ENCODE measurements around the gene BICD2.

BICD2 gene

GRCh38 chr9:92714787-92715487 is 49.7 kb downstream of the BICD2 start:
- Histone ChIP-seq H4K20me1 (ENCODE audit: low read depth, low read length) (no peaks in the 10 kb centered on the region), H3F3A (ENCODE audit: insufficient read depth) (peaks cover 15% of the 10 kb centered on the region), H3K9ac (ENCODE audit: low read length) (no peak overlapping the region)

GRCh38 chr9:92714016-92714415 is 50.6 kb downstream of the BICD2 start:
- H3K27me3 ChIP-seq (ENCODE audit: low read length) = no peaks in the 10 kb centered on the region
- TF ChIP-seq EZH2phosphoT487 (conservative IDR thresholded peaks at IDR 0.05; ENCODE audit: low read length) = no peak
- no peak for TF ChIP-seq CTCF (IDR thresholded peaks at IDR 0.05; ENCODE audit: insufficient read depth, low read length, poor library complexity, severe bottlenecking)
- no peak overlapping the region for H3K9ac ChIP-seq (ENCODE audit: low read length)
- no peak overlapping the region for H2AFZ ChIP-seq (ENCODE audit: low read depth, low read length, severe bottlenecking)
- H3F3A ChIP-seq (ENCODE audit: insufficient read depth) = peaks cover 15% of the 10 kb centered on the region
- H3K79me2 ChIP-seq (ENCODE audit: insufficient read depth, low read length) = peaks cover 3% of the 10 kb centered on the region
- no peaks in the 10 kb centered on the region for H3K9me3 ChIP-seq (ENCODE audit: insufficient read depth, low read length)
- no peak overlapping the region for H3K4me2 ChIP-seq (ENCODE audit: low read depth, low read length, poor library complexity, severe bottlenecking)
- H3K27ac ChIP-seq (ENCODE audit: low read depth, low read length) = no peak overlapping the region
- H3K4me3 ChIP-seq (ENCODE audit: insufficient read depth, low read length, poor library complexity, severe bottlenecking) = no peak overlapping the region
- H3K36me3 ChIP-seq (ENCODE audit: low read length) = peaks cover 15% of the 10 kb centered on the region; the same call in 1 of the 2 replicates
- no peaks in the 10 kb centered on the region for H4K20me1 ChIP-seq (ENCODE audit: low read depth, low read length)
- no peaks in the 10 kb centered on the region for H3K9me2 ChIP-seq (replicated peaks; ENCODE audit: insufficient read depth, low read length)

More at GRCh38 chr9:92714787-92715487, 49.7 kb downstream of the BICD2 start:
- no peaks in the 10 kb centered on the region for H3K9me2 ChIP-seq (replicated peaks; ENCODE audit: insufficient read depth, low read length)
- H3K79me2 ChIP-seq (ENCODE audit: insufficient read depth, low read length) = peaks cover 3% of the 10 kb centered on the region
- peaks cover 15% of the 10 kb centered on the region; the same call in 1 of the 2 replicates for H3K36me3 ChIP-seq (ENCODE audit: low read length)
- no peak overlapping the region for H2AFZ ChIP-seq (ENCODE audit: low read depth, low read length, severe bottlenecking)
- no peaks in the 10 kb centered on the region for H3K27me3 ChIP-seq (ENCODE audit: low read length)
- H3K27ac ChIP-seq (ENCODE audit: low read depth, low read length) = no peak overlapping the region
- no peak overlapping the region for H3K4me2 ChIP-seq (ENCODE audit: low read depth, low read length, poor library complexity, severe bottlenecking)
- no peaks in the 10 kb centered on the region for H3K9me3 ChIP-seq (ENCODE audit: insufficient read depth, low read length)
- no peak for TF ChIP-seq CTCF (IDR thresholded peaks at IDR 0.05; ENCODE audit: insufficient read depth, low read length, poor library complexity, severe bottlenecking)
- TF ChIP-seq EZH2phosphoT487 (conservative IDR thresholded peaks at IDR 0.05; ENCODE audit: low read length) = no peak
- no peak overlapping the region for H3K4me3 ChIP-seq (ENCODE audit: insufficient read depth, low read length, poor library complexity, severe bottlenecking)

GRCh38 chr9:92713528-92713927 is 51.1 kb downstream of the BICD2 start:
- Histone ChIP-seq H3F3A (ENCODE audit: insufficient read depth) (peaks cover 19% of the 10 kb centered on the region), H3K79me2 (ENCODE audit: insufficient read depth, low read length) (peaks cover 3% of the 10 kb centered on the region), H4K20me1 (ENCODE audit: low read depth, low read length) (no peaks in the 10 kb centered on the region), H3K4me3 (ENCODE audit: insufficient read depth, low read length, poor library complexity, severe bottlenecking) (no peak overlapping the region), H3K27me3 (ENCODE audit: low read length) (no peaks in the 10 kb centered on the region), H3K4me2 (ENCODE audit: low read depth, low read length, poor library complexity, severe bottlenecking) (no peak overlapping the region), H3K27ac (ENCODE audit: low read depth, low read length) (no peak overlapping the region), H3K9me2 (replicated peaks; ENCODE audit: insufficient read depth, low read length) (no peaks in the 10 kb centered on the region), H3K9me3 (ENCODE audit: insufficient read depth, low read length) (no peaks in the 10 kb centered on the region), H3K9ac (ENCODE audit: low read length) (no peak overlapping the region), H3K36me3 (ENCODE audit: low read length) (peaks cover 15% of the 10 kb centered on the region; the same call in 1 of the 2 replicates), H2AFZ (ENCODE audit: low read depth, low read length, severe bottlenecking) (no peak overlapping the region)
- TF ChIP-seq EZH2phosphoT487 (conservative IDR thresholded peaks at IDR 0.05; ENCODE audit: low read length) = no peak
- TF ChIP-seq CTCF (IDR thresholded peaks at IDR 0.05; ENCODE audit: insufficient read depth, low read length, poor library complexity, severe bottlenecking) = no peak
